GM10266 (cell line): Measurements from ENCODE around the gene CPLX4.

Experiments
- DNase-seq: peaks from one replicate; pipeline ENCODE4 v3.0.0; 2012; ENCODE audit errors: extremely low spot score
- CTCF ChIP-seq: IDR thresholded peaks from 2 replicates; pipeline ENCODE4 v1.5.1; 2012; ENCODE audit warnings: mild to moderate bottlenecking, low read depth; ENCODE audit not compliant: control insufficient read depth, insufficient read depth; ENCODE audit errors: missing control alignments

The CPLX4 gene

GRCh38 chr18:59353079-59353680 is 34.7 kb upstream of the CPLX4 start:
- DNase-seq, result no peak
- no peak for TF ChIP-seq CTCF

DNA sequence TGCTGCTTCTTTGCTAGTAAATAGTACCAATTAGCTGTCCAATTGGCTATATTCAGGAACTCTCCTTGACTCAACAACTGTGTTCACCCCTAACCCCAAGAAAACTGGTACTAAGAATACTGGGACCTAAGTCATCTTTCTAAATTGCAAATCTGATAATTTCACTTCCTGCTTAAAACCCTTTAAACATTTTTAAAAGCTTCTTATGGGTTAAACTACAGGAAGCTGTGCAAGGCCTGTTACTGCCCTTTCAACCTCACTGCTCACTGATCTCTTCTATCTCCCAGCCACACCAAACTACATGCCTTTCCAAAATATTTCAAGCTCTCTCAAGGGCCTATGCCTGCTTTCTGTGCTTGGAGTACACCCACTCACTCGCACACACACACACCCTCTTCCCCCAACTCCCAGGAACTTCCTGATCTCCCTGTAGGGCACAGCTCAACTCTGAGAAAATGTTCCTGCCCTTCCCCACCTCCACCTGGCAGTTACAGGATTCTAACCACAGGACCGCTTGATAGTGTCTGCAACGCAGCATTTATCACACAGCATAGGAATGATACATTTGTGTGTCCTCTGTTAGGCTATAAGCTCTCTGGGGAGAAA is 33.9 kb upstream of the CPLX4 start:
- DNase-seq, result no peak
- no peak for TF ChIP-seq CTCF

- no peak for DNase-seq
Observed at GRCh38 chr18:59345556-59345955, 27.1 kb upstream of the CPLX4 start.

DNA sequence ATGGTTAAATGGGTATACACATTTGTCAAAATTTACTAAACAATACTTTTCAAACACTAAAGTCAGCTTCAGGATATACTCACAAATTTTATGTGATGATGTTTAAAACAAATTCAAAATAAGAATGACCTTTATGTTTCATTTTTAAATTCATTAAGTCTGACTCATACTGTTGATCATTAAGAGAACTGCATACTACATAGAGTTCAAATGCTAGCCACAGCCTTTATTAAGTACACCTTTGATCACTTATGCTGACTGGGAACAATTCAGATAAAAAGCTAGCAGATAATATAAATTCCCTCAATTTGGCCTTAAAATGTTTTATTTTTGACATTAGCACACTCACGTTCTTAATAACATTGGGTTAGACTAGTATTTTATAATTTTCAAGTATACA is 26.5 kb upstream of the CPLX4 start:
- no peak for DNase-seq
- no peak for TF ChIP-seq CTCF

More at GRCh38 chr18:59345556-59345955, 27.1 kb upstream of the CPLX4 start:
- no peak for TF ChIP-seq CTCF

GRCh38 chr18:59343926-59344325 is 25.5 kb upstream of the CPLX4 start:
- no peak for DNase-seq
- no peak for TF ChIP-seq CTCF

- TF ChIP-seq CTCF, result no peak
- DNase-seq, result no peak
Observed at GRCh38 chr18:59340817-59341216, 22.4 kb upstream of the CPLX4 start.

DNA sequence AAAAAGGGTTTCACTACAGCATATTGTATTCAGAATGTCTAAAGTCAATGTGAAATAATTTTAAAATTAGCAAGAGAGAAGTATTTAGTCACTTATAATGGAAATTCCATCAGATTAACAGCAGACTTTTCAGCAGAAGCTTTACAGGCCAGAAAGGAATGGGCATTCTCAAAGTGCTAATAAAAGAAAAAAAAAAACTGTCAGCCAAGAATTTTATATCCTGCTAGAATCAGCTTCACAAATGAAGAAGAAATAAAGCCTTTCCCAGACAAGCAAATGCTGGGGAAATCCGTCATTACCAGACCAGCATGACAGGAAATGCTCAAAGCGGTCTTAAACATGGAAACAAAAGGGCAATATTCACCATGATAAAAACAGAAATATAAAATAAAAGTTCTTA is 21.9 kb upstream of the CPLX4 start:
- no peak for DNase-seq
- no peak for TF ChIP-seq CTCF
